HepG2 (cell line): ENCODE data around the gene STIP1. TPM values are rescaled to one million over a fixed set of nuclear protein-coding genes. Genes with fewer than 3 reads are reported as not detected.

Source experiments
- JUN ChIP-seq: sonication (generic); formaldehyde crosslinking; IDR thresholded peaks from 2 replicates; pipeline ENCODE4 v1.4.0; 2020; ENCODE audit warnings: mild to moderate bottlenecking, missing genetic modification reagents
- MLLT10 ChIP-seq: sonication (generic); formaldehyde crosslinking; IDR thresholded peaks from 2 replicates; pipeline ENCODE4 v1.4.0; 2020; ENCODE audit warnings: missing genetic modification reagents
- NFAT5 ChIP-seq: sonication (generic); formaldehyde crosslinking; IDR thresholded peaks from 2 replicates; pipeline ENCODE4 v1.4.0; 2020; ENCODE audit warnings: missing genetic modification reagents
- PPARG ChIP-seq: conservative IDR thresholded peaks from 2 replicates; pipeline ENCODE4 v1.6.1; 2016; ENCODE audit warnings: missing biosample characterization, missing genetic modification reagents
- SETDB1 ChIP-seq: sonication (generic); formaldehyde crosslinking; IDR thresholded peaks from 2 replicates; pipeline ENCODE4 v1.5.1; 2020; ENCODE audit warnings: missing genetic modification reagents, mild to moderate bottlenecking, borderline replicate concordance
- SIN3B ChIP-seq: fragments of 150-350 bp; IDR thresholded peaks from 2 replicates; pipeline ENCODE4 v1.6.1; 2014; ENCODE audit warnings: low read length
- TSC22D2 ChIP-seq: sonication (generic); formaldehyde crosslinking; IDR thresholded peaks from 2 replicates; pipeline ENCODE4 v1.5.1; 2020; ENCODE audit warnings: missing genetic modification reagents, mild to moderate bottlenecking, borderline replicate concordance
- ZBTB43 ChIP-seq: sonication (generic); formaldehyde crosslinking; conservative IDR thresholded peaks from 2 replicates; pipeline ENCODE4 v1.4.0; 2020; ENCODE audit warnings: missing genetic modification reagents
- ZFP82 ChIP-seq: sonication (generic); formaldehyde crosslinking; IDR thresholded peaks from 2 replicates; pipeline ENCODE4 v1.5.1; 2020; ENCODE audit warnings: mild to moderate bottlenecking, missing genetic modification reagents, borderline replicate concordance
- ZNF124 ChIP-seq: sonication (generic); formaldehyde crosslinking; IDR thresholded peaks from 2 replicates; pipeline ENCODE4 v1.4.0; 2020; ENCODE audit warnings: missing genetic modification reagents
- ZNF550 ChIP-seq: sonication (generic); formaldehyde crosslinking; IDR thresholded peaks from 2 replicates; pipeline ENCODE4 v1.4.0; 2020; ENCODE audit warnings: mild to moderate bottlenecking, missing genetic modification reagents, borderline replicate concordance
- ZNF839 ChIP-seq: sonication (generic); formaldehyde crosslinking; IDR thresholded peaks from 2 replicates; pipeline ENCODE4 v1.4.0; 2020; ENCODE audit warnings: missing genetic modification reagents, mild to moderate bottlenecking, borderline replicate concordance
- polyA plus RNA-seq, 8 experiments: library from polyadenylated mRNA; depleted of rRNA in 3 of 8; stranded (reverse) in 7 of 8; unstranded in 1 of 8; fragments of >200 nt; fragmentation: Illumina TruSeq in 4 of 8; extraction: Trizol in 4 of 8; gene quantifications; 2 replicates each; pipeline versions ENCODE4 v1.2.1 to v1.2.3, GENCODE V29; 2011 to 2016; ENCODE audit warnings: low read depth in 4 of 8, missing spikeins in 1 of 8, mixed read lengths in 1 of 8; ENCODE audit not compliant: insufficient read depth in 1 of 8
- total RNA-seq, 5 experiments: library from RNA; depleted of rRNA; stranded (reverse); fragments of >200 nt; fragmentation: Illumina TruSeq; extraction: Trizol; gene quantifications; 2 replicates each; pipeline ENCODE4 v1.2.3, GENCODE V29; 2016; ENCODE audit warnings: low read depth in 1 of 5
- TF ChIP-seq, protein P1 (sequence below): sonication (generic); formaldehyde crosslinking; IDR thresholded peaks from 2 replicates; pipeline ENCODE4 v1.5.1; 2020; ENCODE audit warnings: mild to moderate bottlenecking, missing genetic modification reagents, moderate library complexity
- TF ChIP-seq, protein P2 (sequence below): sonication (generic); formaldehyde crosslinking; IDR thresholded peaks from 2 replicates; pipeline ENCODE4 v1.5.0; 2020; ENCODE audit warnings: missing genetic modification reagents

Gene STIP1
- total and polyA plus RNA-seq, 2 of the 13 experiments (the other 11 are each of a cell fraction or from before 2014, with no cell fraction given) = 81.1 to 217 TPM

GRCh38 chr11:64251016-64251752 lies 65.2 kb downstream of the STIP1 start, which contains the start of gene PLCB3 (continued):
- TF ChIP-seq NFAT5 (no peak), ZNF124 (CRISPR knock-in tag) (no peak), TSC22D2 (0 out of 2 replicates have a peak, but pooled peaks have one; percentile 1), JUN (CRISPR knock-in tag) (no peak), ZNF550 (CRISPR knock-in tag) (no peak), ZNF839 (CRISPR knock-in tag) (no peak), SIN3B (no peak), ZFP82 (CRISPR knock-in tag) (no peak), PPARG (CRISPR knock-in tag) (no peak), ZBTB43 (CRISPR knock-in tag) (no peak), SETDB1 (CRISPR knock-in tag) (no peak), MLLT10 (CRISPR knock-in tag) (no peak)
- TF ChIP-seq, protein P1, sequence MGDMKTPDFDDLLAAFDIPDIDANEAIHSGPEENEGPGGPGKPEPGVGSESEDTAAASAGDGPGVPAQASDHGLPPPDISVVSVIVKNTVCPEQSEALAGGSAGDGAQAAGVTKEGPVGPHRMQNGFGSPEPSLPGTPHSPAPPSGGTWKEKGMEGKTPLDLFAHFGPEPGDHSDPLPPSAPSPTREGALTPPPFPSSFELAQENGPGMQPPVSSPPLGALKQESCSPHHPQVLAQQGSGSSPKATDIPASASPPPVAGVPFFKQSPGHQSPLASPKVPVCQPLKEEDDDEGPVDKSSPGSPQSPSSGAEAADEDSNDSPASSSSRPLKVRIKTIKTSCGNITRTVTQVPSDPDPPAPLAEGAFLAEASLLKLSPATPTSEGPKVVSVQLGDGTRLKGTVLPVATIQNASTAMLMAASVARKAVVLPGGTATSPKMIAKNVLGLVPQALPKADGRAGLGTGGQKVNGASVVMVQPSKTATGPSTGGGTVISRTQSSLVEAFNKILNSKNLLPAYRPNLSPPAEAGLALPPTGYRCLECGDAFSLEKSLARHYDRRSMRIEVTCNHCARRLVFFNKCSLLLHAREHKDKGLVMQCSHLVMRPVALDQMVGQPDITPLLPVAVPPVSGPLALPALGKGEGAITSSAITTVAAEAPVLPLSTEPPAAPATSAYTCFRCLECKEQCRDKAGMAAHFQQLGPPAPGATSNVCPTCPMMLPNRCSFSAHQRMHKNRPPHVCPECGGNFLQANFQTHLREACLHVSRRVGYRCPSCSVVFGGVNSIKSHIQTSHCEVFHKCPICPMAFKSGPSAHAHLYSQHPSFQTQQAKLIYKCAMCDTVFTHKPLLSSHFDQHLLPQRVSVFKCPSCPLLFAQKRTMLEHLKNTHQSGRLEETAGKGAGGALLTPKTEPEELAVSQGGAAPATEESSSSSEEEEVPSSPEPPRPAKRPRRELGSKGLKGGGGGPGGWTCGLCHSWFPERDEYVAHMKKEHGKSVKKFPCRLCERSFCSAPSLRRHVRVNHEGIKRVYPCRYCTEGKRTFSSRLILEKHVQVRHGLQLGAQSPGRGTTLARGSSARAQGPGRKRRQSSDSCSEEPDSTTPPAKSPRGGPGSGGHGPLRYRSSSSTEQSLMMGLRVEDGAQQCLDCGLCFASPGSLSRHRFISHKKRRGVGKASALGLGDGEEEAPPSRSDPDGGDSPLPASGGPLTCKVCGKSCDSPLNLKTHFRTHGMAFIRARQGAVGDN (CRISPR knock-in tag) = peak; percentile 40
- TF ChIP-seq, protein P2, sequence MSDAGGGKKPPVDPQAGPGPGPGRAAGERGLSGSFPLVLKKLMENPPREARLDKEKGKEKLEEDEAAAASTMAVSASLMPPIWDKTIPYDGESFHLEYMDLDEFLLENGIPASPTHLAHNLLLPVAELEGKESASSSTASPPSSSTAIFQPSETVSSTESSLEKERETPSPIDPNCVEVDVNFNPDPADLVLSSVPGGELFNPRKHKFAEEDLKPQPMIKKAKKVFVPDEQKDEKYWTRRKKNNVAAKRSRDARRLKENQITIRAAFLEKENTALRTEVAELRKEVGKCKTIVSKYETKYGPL (CRISPR knock-in tag) = no peak
